Measurements from ENCODE around the gene KCTD12. TPM values are rescaled to one million over a fixed set of nuclear protein-coding genes. Genes with fewer than 3 reads are reported as not detected.

Gene KCTD12
- total RNA-seq, 1 donor, result 29.1 TPM

DNA sequence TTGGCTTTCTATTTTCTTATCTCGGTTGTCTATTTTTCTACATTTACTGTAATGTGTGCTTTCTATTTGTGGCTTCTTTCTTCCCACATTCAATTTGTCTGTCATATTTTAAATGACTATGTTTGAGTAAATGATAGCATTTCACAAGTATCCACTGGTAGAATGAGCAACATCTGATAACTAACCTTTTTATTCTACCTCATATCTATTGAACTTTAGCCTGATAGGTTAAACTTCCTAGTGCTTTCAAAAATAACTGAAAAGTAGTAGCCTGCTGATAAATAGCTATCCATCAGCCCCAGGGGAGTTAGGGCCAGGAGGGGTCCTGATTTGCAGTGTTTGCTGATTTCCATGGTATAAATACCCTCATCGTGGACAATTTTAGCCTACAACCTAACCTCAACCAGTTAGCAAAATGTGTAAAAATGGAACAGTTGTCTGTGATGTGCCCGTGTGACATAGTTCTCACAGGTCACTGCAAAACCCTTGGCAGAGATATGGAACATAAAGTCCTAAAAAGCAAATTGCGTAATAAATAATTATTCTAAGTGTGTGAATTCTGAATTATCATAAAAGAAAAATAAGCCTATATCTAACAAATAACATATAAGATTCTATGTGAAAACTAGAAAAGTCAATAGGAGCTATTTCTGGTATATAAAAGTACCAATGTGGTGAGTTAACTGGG, 32.1 kb downstream of the KCTD12 start:
- H3K9me3 ChIP-seq (ENCODE audit: low read depth, low read length), result no peaks in the 10 kb centered on the region
- H3K4me1 ChIP-seq (ENCODE audit: insufficient read depth, low read length), result no peaks in the 10 kb centered on the region
- no peaks in the 10 kb centered on the region for H3K27me3 ChIP-seq (ENCODE audit: insufficient read depth, low read length)
- H3K4me3 ChIP-seq (ENCODE audit: low read length), result no peak overlapping the region

DNA sequence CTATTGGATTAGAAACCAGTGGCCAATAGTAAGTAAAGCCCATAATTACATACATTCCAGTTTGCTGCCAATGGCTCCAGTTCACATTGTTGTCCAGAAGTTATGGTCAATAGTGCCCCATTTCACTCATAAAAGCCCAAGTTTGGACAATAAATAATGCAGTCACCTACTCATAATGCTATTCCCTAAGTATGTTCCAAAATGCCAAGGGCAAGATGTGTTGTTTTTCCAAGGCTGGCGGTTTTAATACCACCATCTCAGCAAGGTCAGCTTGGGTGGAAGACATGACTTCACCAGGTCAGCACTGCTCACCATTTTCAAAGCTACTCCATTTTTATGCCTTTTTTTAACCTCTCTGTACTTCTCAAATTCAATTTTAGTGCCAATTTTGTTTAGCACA, 32.7 kb downstream of the KCTD12 start:
- peaks cover 4% of the 10 kb centered on the region for H3K4me1 ChIP-seq (ENCODE audit: insufficient read depth, low read length)
- no peak overlapping the region for H3K4me3 ChIP-seq (ENCODE audit: low read length)
- no peaks in the 10 kb centered on the region for H3K9me3 ChIP-seq (ENCODE audit: low read depth, low read length)
- no peaks in the 10 kb centered on the region for H3K27me3 ChIP-seq (ENCODE audit: insufficient read depth, low read length)

- Histone ChIP-seq H3K27me3 (ENCODE audit: insufficient read depth, low read length) (no peaks in the 10 kb centered on the region), H3K4me3 (ENCODE audit: low read length) (no peak overlapping the region), H3K9me3 (ENCODE audit: low read depth, low read length) (no peaks in the 10 kb centered on the region), H3K4me1 (ENCODE audit: insufficient read depth, low read length) (peaks cover 5% of the 10 kb centered on the region)
Measured at GRCh38 chr13:76852986-76853385, 33.2 kb downstream of the KCTD12 start.

DNA sequence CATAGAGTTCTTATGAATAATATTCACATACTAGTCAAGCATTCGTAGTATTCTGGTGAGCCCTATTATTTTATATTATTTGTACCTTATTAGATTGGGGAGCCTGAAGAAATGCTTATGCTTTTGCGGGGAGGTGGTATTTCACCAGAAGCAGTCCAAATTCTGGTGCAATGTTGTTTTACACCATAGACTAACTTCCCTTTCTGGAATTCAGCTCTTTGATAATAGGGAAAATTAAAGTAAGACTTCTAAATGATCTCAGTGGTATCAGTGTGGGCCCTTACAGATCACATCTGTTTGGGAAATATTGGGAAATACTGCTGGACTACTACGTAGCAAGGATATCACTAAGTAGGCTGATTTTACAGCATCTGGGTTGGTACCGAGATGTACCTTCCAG, 34.2 kb downstream of the KCTD12 start:
- H3K4me1 ChIP-seq (ENCODE audit: insufficient read depth, low read length), result peaks cover 5% of the 10 kb centered on the region
- no peak overlapping the region for H3K4me3 ChIP-seq (ENCODE audit: low read length)
- no peaks in the 10 kb centered on the region for H3K9me3 ChIP-seq (ENCODE audit: low read depth, low read length)
- no peaks in the 10 kb centered on the region for H3K27me3 ChIP-seq (ENCODE audit: insufficient read depth, low read length)

DNA sequence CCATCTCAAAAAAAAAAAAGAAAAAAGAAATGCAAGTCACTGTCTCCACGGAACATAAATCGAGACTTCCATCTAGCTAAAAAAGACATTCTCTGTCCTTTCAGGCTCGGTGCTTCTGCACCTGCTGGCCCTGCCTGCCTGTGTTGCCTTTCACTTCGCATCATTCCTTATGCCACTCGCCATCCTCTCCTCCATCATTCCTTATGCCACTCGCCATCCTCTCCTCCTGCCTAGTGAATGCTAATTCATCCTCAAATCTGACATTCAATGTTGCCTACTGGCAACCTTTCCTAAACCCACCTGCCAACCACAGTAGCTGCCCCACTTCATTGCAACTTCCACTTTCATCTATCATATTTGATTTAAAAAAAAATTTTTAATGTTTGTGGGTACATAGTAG, 36.7 kb downstream of the KCTD12 start:
- H3K4me1 ChIP-seq (ENCODE audit: insufficient read depth, low read length), result peaks cover 5% of the 10 kb centered on the region
- H3K9me3 ChIP-seq (ENCODE audit: low read depth, low read length), result no peaks in the 10 kb centered on the region
- no peaks in the 10 kb centered on the region for H3K27me3 ChIP-seq (ENCODE audit: insufficient read depth, low read length)
- H3K4me3 ChIP-seq (ENCODE audit: low read length), result no peak overlapping the region

- H3K9me3 ChIP-seq (ENCODE audit: low read depth, low read length), result no peaks in the 10 kb centered on the region
- H3K4me3 ChIP-seq (ENCODE audit: low read length), result no peak overlapping the region
- H3K27me3 ChIP-seq (ENCODE audit: insufficient read depth, low read length), result no peaks in the 10 kb centered on the region
- peaks cover 5% of the 10 kb centered on the region for H3K4me1 ChIP-seq (ENCODE audit: insufficient read depth, low read length)
Measured at GRCh38 chr13:76848596-76848995, 37.6 kb downstream of the KCTD12 start.

DNA sequence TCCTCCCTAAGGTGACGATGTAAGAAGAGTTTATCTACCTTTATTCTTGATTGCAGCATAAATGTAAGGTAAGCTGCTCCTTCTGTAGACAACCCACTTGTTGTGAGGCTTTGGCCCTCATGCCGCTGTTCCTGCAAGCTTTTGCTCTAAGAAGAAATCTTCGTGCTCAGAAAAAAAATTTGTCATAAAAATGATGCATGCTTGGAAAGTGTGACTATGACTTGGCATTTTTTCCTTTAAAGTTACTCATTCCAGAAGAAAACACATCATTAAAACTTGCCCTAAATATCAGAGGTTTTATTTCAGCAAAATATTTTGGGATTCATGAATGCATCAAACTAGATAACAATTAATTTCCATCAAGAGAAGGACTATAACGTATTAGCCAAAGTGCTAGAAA, 39.8 kb downstream of the KCTD12 start:
- no peaks in the 10 kb centered on the region for H3K9me3 ChIP-seq (ENCODE audit: low read depth, low read length)
- no peak overlapping the region for H3K4me3 ChIP-seq (ENCODE audit: low read length)
- H3K4me1 ChIP-seq (ENCODE audit: insufficient read depth, low read length), result peaks cover 5% of the 10 kb centered on the region
- H3K27me3 ChIP-seq (ENCODE audit: insufficient read depth, low read length), result no peaks in the 10 kb centered on the region

GRCh38 chr13:76845865-76846264, 40.3 kb downstream of the KCTD12 start:
- peaks cover 5% of the 10 kb centered on the region for H3K4me1 ChIP-seq (ENCODE audit: insufficient read depth, low read length)
- H3K27me3 ChIP-seq (ENCODE audit: insufficient read depth, low read length), result no peaks in the 10 kb centered on the region
- no peak overlapping the region for H3K4me3 ChIP-seq (ENCODE audit: low read length)
- H3K9me3 ChIP-seq (ENCODE audit: low read depth, low read length), result no peaks in the 10 kb centered on the region

- Histone ChIP-seq H3K27me3 (ENCODE audit: insufficient read depth, low read length) (no peaks in the 10 kb centered on the region), H3K4me1 (ENCODE audit: insufficient read depth, low read length) (peaks cover 5% of the 10 kb centered on the region), H3K4me3 (ENCODE audit: low read length) (no peak overlapping the region), H3K9me3 (ENCODE audit: low read depth, low read length) (no peaks in the 10 kb centered on the region)
Measured at GRCh38 chr13:76845367-76845766, 40.8 kb downstream of the KCTD12 start.

DNA sequence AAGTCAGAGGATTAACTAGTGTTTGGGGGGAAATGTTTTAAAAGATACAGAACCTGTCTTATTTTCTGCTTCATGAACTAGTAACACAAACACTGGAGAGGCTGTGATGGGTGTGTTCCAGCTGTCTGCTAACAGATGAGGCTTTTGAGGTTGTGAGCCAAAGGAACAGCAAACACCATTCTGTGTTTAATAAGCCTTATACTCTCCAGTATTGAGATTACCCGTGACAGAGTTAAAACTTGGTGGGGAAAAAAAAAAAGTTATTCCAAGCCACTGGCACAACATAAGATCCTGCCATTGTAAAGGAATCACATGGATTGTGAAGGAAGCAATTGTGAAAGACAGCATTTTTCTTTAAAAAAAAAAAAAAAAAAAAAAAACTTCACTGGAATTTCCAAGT, 48.4 kb downstream of the KCTD12 start:
- Histone ChIP-seq H3K27me3 (ENCODE audit: insufficient read depth, low read length) (no peaks in the 10 kb centered on the region), H3K4me1 (ENCODE audit: insufficient read depth, low read length) (no peaks in the 10 kb centered on the region)

GRCh38 chr13:76836311-76836710, 49.9 kb downstream of the KCTD12 start:
- Histone ChIP-seq H3K9me3 (ENCODE audit: low read depth, low read length) (no peaks in the 10 kb centered on the region), H3K4me1 (ENCODE audit: insufficient read depth, low read length) (no peaks in the 10 kb centered on the region), H3K27me3 (ENCODE audit: insufficient read depth, low read length) (no peaks in the 10 kb centered on the region), H3K4me3 (ENCODE audit: low read length) (no peak overlapping the region)

More for the DNA sequence above, 48.4 kb downstream of the KCTD12 start:
- no peak overlapping the region for H3K4me3 ChIP-seq (ENCODE audit: low read length)
- H3K9me3 ChIP-seq (ENCODE audit: low read depth, low read length), result no peaks in the 10 kb centered on the region

GRCh38 chr13:76833441-76833954, 52.7 kb downstream of the KCTD12 start:
- Histone ChIP-seq H3K9me3 (ENCODE audit: low read depth, low read length) (no peaks in the 10 kb centered on the region), H3K4me1 (ENCODE audit: insufficient read depth, low read length) (no peaks in the 10 kb centered on the region), H3K4me3 (ENCODE audit: low read length) (no peak overlapping the region), H3K27me3 (ENCODE audit: insufficient read depth, low read length) (no peaks in the 10 kb centered on the region)

GRCh38 chr13:76832258-76832988, 53.8 kb downstream of the KCTD12 start:
- H3K9me3 ChIP-seq (ENCODE audit: low read depth, low read length), result no peaks in the 10 kb centered on the region
- no peak overlapping the region for H3K4me3 ChIP-seq (ENCODE audit: low read length)
- H3K4me1 ChIP-seq (ENCODE audit: insufficient read depth, low read length), result no peaks in the 10 kb centered on the region
- H3K27me3 ChIP-seq (ENCODE audit: insufficient read depth, low read length), result no peaks in the 10 kb centered on the region

GRCh38 chr13:76830805-76831204, 55.4 kb downstream of the KCTD12 start:
- H3K4me1 ChIP-seq (ENCODE audit: insufficient read depth, low read length), result no peaks in the 10 kb centered on the region
- no peaks in the 10 kb centered on the region for H3K9me3 ChIP-seq (ENCODE audit: low read depth, low read length)
- H3K27me3 ChIP-seq (ENCODE audit: insufficient read depth, low read length), result no peaks in the 10 kb centered on the region
- no peak overlapping the region for H3K4me3 ChIP-seq (ENCODE audit: low read length)
